Panc1 (cell line): ENCODE results near the gene FNDC10. TPM values are rescaled to one million over a fixed set of nuclear protein-coding genes. Genes with fewer than 3 reads are reported as not detected.

ENCODE experiments used
- ATAC-seq: fragments of 200-7000 bp; cut with Tn5 transposase; 2 replicates; pipeline ENCODE4 v1.9.1; 2020; ENCODE audit warnings: mild to moderate bottlenecking, moderate library complexity
- BruUV-seq: library from RNA; stranded (reverse); fragments of 400-500 nt; replicated peaks from 2 replicates; lab custom pipeline; 2021; lab: Mats Ljungman, UMichigan
- CTCF ChIA-PET: fragments of 300-600 bp; sonication (Branson Sonifier 250); formaldehyde crosslinking; loops from one replicate; lab custom pipeline; 2022; ENCODE audit warnings: antibody characterized with exemption; lab: Charles Lee
- POLR2A ChIA-PET: fragments of 300-600 bp; sonication (Branson Sonifier 250); formaldehyde crosslinking; loops from one replicate; lab custom pipeline; 2022; ENCODE audit warnings: antibody characterized with exemption; lab: Charles Lee
- DNase-seq: peaks from one replicate; pipeline ENCODE4 v3.0.0-alpha.2; 2010; ENCODE audit warnings: low read depth, low spot score
- H3K27ac ChIP-seq: 2 replicates; pipeline ENCODE4 v1.5.1; 2011; ENCODE audit warnings: mild to moderate bottlenecking, low read length, inconsistent platforms
- H3K27me3 ChIP-seq: fragments of 200-500 bp; sonication (Bioruptor generic); 2 replicates; pipeline ENCODE4 v1.6.0; 2014; ENCODE audit warnings: low read length, inconsistent platforms; ENCODE audit not compliant: control insufficient read depth, insufficient read depth
- H3K36me3 ChIP-seq: fragments of 200-500 bp; sonication (Bioruptor generic); 2 replicates; pipeline ENCODE4 v1.5.1; 2014; ENCODE audit warnings: inconsistent platforms, mild to moderate bottlenecking, low read length, moderate library complexity; ENCODE audit not compliant: control insufficient read depth, insufficient read depth
- H3K4me1 ChIP-seq: 2 replicates; pipeline ENCODE4 v1.5.1; 2011; ENCODE audit warnings: inconsistent platforms, mild to moderate bottlenecking, low read length, moderate library complexity; ENCODE audit not compliant: control insufficient read depth, insufficient read depth
- H3K4me3 ChIP-seq, 2 experiments: 2 replicates each; pipeline ENCODE4 v1.5.1; 2011 to 2012; ENCODE audit warnings: low read depth in 2 of 2, low read length in 2 of 2, mild to moderate bottlenecking in 2 of 2, inconsistent platforms in 1 of 2, moderate library complexity in 1 of 2
- H3K9me3 ChIP-seq: fragments of 200-500 bp; sonication (Bioruptor generic); 2 replicates; pipeline ENCODE4 v1.5.1; 2014; ENCODE audit warnings: low read depth, mild to moderate bottlenecking, inconsistent platforms, low read length, moderate library complexity; ENCODE audit not compliant: control insufficient read depth, insufficient read depth
- POLR2AphosphoS5 ChIP-seq: IDR thresholded peaks from 2 replicates; pipeline ENCODE4 v1.6.1; 2012; ENCODE audit warnings: mild to moderate bottlenecking, low read depth, low read length, moderate library complexity
- SIN3A ChIP-seq: IDR thresholded peaks from 2 replicates; pipeline ENCODE4 v1.6.1; 2012; ENCODE audit warnings: low read depth, mild to moderate bottlenecking, low read length, moderate library complexity, borderline replicate concordance; ENCODE audit not compliant: insufficient read depth
- TCF7L2 ChIP-seq: IDR thresholded peaks from 2 replicates; pipeline ENCODE4 v1.6.1; 2011; ENCODE audit warnings: mild to moderate bottlenecking, low read depth, low read length, inconsistent platforms
- in situ Hi-C: cut with HindIII; loops from 2 replicates; pipeline ENCODE4 v1.10.0; 2016; ENCODE audit warnings: low sequenced_read_pairs, low pct_unique_long_range_greater_than_20kb
- intact Hi-C: fragments of 100-400 bp; cut with micrococcal nuclease; formaldehyde crosslinking; loops from one replicate; pipeline ENCODE4 v1.10.0; 2022; ENCODE audit not compliant: unreplicated experiment
- total RNA-seq: library from RNA; stranded (reverse); gene quantifications from one replicate; pipeline ENCODE4 v1.2.1, GENCODE V29; 2021; ENCODE audit not compliant: unreplicated experiment
- TF ChIP-seq, protein P1 (sequence below), 2 experiments: IDR thresholded peaks; 2 replicates each; pipeline ENCODE4 v1.6.1; 2011 to 2012; ENCODE audit warnings: low read depth in 2 of 2, control low read depth in 1 of 2, low read length in 1 of 2, mild to moderate bottlenecking in 1 of 2, moderate library complexity in 1 of 2; ENCODE audit not compliant: insufficient read depth in 1 of 2
- TF ChIP-seq, protein P2 (sequence below): fragments of 450-650 bp; IDR thresholded peaks from 2 replicates; pipeline ENCODE4 v1.5.1; 2017; ENCODE audit warnings: mild to moderate bottlenecking

FNDC10 gene
- total RNA-seq, 1 experiment from 2014 or later: 16.2 TPM

DNA sequence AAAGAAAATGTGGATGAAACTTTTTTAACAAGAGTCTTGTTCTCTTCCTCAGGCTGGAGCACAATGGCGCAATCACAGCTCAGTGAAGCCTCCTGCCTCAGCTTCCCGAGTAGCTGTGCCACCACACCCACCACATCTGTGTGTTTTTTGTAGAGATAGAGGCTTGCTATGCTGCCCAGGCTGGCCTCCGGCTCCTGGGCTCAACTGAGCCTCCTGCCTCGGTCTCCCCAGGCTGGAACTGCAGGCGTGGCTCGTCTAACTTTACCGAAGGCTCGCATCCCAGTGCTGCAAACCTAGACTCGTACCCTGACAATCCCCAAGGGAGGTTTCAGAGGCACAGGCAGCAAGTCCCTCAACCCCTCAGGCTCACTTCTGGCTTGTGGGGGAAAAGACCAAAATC is 39.8 kb downstream of the FNDC10 start:
- Histone ChIP-seq H3K9me3 (no peaks in the 10 kb centered on the region), H3K36me3 (peaks cover 10% of the 10 kb centered on the region), H3K4me1 (no peaks in the 10 kb centered on the region), H3K4me3 (no peak overlapping the region), H3K27me3 (no peaks in the 10 kb centered on the region), H3K27ac (no peak overlapping the region)
- in situ Hi-C loops (no loop called here), intact Hi-C loops (no loop called here)
- ATAC-seq: no peak
- no TSS peak for BruUV-seq
- ChIA-PET CTCF (no interaction called here), POLR2A (no interaction called here)
- DNase-seq: no peak
- TF ChIP-seq, protein P1, sequence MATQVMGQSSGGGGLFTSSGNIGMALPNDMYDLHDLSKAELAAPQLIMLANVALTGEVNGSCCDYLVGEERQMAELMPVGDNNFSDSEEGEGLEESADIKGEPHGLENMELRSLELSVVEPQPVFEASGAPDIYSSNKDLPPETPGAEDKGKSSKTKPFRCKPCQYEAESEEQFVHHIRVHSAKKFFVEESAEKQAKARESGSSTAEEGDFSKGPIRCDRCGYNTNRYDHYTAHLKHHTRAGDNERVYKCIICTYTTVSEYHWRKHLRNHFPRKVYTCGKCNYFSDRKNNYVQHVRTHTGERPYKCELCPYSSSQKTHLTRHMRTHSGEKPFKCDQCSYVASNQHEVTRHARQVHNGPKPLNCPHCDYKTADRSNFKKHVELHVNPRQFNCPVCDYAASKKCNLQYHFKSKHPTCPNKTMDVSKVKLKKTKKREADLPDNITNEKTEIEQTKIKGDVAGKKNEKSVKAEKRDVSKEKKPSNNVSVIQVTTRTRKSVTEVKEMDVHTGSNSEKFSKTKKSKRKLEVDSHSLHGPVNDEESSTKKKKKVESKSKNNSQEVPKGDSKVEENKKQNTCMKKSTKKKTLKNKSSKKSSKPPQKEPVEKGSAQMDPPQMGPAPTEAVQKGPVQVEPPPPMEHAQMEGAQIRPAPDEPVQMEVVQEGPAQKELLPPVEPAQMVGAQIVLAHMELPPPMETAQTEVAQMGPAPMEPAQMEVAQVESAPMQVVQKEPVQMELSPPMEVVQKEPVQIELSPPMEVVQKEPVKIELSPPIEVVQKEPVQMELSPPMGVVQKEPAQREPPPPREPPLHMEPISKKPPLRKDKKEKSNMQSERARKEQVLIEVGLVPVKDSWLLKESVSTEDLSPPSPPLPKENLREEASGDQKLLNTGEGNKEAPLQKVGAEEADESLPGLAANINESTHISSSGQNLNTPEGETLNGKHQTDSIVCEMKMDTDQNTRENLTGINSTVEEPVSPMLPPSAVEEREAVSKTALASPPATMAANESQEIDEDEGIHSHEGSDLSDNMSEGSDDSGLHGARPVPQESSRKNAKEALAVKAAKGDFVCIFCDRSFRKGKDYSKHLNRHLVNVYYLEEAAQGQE (IDR thresholded peaks at IDR 0.05; ENCODE audit: insufficient read depth in 1 of 2, low read depth in 2 of 2, low read length in 1 of 2): no peak
- no peak for TF ChIP-seq SIN3A
- TF ChIP-seq TCF7L2: no peak
- TF ChIP-seq POLR2AphosphoS5: no peak
- TF ChIP-seq, protein P2, sequence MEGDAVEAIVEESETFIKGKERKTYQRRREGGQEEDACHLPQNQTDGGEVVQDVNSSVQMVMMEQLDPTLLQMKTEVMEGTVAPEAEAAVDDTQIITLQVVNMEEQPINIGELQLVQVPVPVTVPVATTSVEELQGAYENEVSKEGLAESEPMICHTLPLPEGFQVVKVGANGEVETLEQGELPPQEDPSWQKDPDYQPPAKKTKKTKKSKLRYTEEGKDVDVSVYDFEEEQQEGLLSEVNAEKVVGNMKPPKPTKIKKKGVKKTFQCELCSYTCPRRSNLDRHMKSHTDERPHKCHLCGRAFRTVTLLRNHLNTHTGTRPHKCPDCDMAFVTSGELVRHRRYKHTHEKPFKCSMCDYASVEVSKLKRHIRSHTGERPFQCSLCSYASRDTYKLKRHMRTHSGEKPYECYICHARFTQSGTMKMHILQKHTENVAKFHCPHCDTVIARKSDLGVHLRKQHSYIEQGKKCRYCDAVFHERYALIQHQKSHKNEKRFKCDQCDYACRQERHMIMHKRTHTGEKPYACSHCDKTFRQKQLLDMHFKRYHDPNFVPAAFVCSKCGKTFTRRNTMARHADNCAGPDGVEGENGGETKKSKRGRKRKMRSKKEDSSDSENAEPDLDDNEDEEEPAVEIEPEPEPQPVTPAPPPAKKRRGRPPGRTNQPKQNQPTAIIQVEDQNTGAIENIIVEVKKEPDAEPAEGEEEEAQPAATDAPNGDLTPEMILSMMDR: no peak

DNA sequence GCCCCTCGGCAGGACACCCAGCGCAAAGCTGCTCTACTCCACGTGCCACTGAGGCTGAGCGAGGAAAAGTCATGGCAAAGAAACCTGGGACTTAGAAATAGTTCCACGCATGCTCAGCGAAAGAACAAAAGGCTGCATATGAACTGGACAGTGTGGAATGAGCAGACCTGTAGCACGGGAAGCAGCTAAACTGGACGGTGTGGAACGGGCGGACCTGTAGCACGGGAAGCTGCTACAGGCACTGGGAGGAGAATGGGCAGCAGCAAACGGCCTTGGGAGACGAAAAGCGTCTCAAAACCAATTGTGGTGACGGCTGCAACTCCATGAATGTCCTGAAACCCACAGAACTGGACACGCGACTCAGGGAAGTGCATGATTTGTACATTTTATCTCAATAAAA is 40.9 kb downstream of the FNDC10 start:
- POLR2A ChIA-PET: interaction anchor here (0.6 kb wide), 1 partner anchor 11 kb away, joined by 4 read pairs; no protein-coding TSS in a partner anchor
- ATAC-seq: no peak
- Histone ChIP-seq H3K27me3 (no peaks in the 10 kb centered on the region), H3K9me3 (no peaks in the 10 kb centered on the region), H3K36me3 (peaks cover 7% of the 10 kb centered on the region), H3K27ac (no peak overlapping the region), H3K4me1 (no peaks in the 10 kb centered on the region), H3K4me3 (no peak overlapping the region)
- no TSS peak for BruUV-seq
- in situ Hi-C loops: no loop called here
- TF ChIP-seq, protein P2: no peak
- TF ChIP-seq TCF7L2 (no peak), SIN3A (no peak), POLR2AphosphoS5 (no peak)
- TF ChIP-seq, protein P1 (IDR thresholded peaks at IDR 0.05; ENCODE audit: insufficient read depth in 1 of 2, low read depth in 2 of 2, low read length in 1 of 2): no peak
- DNase-seq: no peak
- CTCF ChIA-PET: no interaction called here
- intact Hi-C loops: no loop called here
